Cardiac fibroblast (primary cell): ENCODE results near the gene DCHS1.

Experiments used
- DNase-seq, 2 donors: peaks; one replicate each; pipeline versions ENCODE4 v3.0.0 to v3.0.0-alpha.2; 2010; ENCODE audit warnings: low read depth in 2 of 2
- H3K4me3 ChIP-seq, 2 donors: replicated peaks in 1 of 2; 1 replicate in 1 of 2; 2 replicates in 1 of 2; pipeline ENCODE4 v1.5.1; 2011; ENCODE audit warnings: low read depth in 2 of 2, low read length in 2 of 2, mild to moderate bottlenecking in 2 of 2, moderate library complexity in 1 of 2
- CTCF ChIP-seq: IDR thresholded peaks from one replicate; pipeline ENCODE4 v1.5.1; 2011; ENCODE audit warnings: low read depth, mild to moderate bottlenecking, low read length, inconsistent platforms

DCHS1 gene

DNA sequence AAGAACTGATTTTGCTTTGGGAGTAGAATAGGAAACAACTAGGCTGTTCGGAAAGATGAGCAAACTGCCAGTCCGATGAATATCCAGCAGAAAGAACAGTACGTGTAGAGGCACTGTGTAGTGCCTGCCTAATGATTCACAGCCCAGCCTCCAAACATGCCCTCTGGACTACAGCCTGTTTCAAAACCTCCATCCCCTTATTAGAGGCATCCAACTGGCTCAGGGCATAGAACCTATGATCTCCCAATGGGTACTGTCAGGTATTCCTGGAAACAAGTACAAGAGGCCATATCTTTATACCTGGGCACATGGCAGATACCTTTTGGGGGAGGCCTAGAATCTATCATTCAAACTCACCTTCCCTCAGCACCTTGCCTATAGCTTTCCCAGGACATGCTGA, 57.1 kb downstream of the DCHS1 start:
- no peak for DNase-seq
- TF ChIP-seq CTCF = no peak
- no peak overlapping the region for H3K4me3 ChIP-seq

- no peak for DNase-seq
Measured at GRCh38 chr11:6596239-6596877, 59.3 kb downstream of the DCHS1 start.

DNA sequence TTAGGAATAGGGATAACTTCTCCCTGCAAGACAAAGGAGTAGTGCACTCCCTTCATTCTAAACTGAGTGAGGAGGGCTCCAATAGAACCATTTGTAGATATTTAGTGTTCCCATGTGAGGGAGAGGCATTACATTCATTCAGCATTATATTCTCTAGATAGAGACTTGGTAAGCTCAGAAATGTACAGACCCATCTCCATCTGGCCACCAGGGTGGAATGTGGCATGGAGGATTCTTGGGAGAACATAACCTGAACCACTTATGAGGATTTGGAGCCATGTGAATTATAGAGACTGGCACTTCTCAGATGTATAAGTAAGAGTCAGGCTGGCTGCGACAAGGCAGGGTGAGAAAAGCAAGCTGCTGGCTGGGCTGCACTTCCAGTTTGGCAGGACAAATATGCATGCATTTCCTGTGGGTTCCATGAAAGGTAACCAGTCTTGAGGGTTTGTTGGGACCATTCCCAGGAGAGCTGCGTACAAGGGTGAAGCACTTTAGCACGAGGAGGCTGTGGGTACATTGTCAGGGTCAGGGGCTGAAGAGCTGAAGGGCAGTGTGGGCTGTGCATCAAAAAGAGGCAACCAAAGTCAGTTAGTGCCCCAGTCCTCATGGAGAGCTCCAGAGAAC, 61.4 kb downstream of the DCHS1 start:
- peak in 1 of 2 donors; percentile 14 for DNase-seq
- no peak for TF ChIP-seq CTCF
- H3K4me3 ChIP-seq = no peak overlapping the region

More at GRCh38 chr11:6596239-6596877, 59.3 kb downstream of the DCHS1 start:
- no peak overlapping the region for H3K4me3 ChIP-seq
- no peak for TF ChIP-seq CTCF

DNA sequence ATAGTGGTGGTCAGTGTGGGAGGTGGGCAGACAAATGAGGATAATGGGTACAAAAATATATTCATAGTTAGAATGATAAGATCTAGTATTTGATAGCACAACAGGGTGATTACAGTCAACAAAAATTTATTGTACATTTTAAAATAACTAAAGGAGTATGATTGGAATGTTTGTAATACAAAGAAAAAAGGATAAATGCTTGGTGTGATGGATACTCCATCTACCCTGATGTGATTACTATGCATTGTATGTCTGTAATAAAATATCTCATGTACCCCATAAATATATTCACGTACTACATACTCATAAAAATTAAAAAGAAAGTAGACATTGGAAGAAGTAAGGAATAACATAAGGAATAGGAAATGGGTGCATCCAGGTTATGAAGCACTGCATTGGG, 67.6 kb downstream of the DCHS1 start:
- H3K4me3 ChIP-seq = no peak overlapping the region
- no peak for TF ChIP-seq CTCF
- no peak for DNase-seq

DNA sequence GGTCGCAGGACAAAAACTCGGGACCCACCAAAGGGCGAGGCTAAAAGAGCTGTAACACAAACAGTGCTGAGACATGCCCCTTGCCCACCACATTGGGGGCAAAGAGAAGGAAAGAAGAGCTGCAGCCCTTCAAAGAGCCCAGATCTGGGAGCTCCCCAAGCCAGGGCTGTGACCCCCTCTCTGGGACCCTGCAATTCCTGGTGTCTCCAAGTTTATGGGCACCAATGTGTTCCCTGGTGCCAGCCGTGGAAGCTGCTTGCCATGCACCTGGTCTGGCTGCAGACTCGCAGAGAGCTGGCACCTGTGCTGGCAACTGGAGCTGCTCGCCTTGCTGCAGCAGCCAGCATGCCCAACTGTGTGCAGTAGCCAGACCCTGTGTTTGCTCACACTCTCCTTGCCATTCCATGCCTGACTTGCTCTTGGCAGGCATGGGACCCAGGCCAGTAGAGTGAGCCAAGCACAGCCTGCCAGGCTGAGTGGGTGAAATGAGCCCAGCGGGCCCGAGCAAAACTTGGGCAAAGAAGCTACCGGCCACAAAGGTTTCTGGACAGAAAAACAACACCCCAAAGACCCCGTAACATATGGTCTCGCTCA, 68.2 kb downstream of the DCHS1 start:
- no peak for DNase-seq
- H3K4me3 ChIP-seq = no peak overlapping the region
- no peak for TF ChIP-seq CTCF

GRCh38 chr11:6586434-6587359, 68.9 kb downstream of the DCHS1 start:
- peak overlapping the region in 1 of 2 donors; percentile 11 for H3K4me3 ChIP-seq
- peak in 1 of 2 donors; percentile 53 for DNase-seq
- no peak for TF ChIP-seq CTCF
